SK-N-MC (cell line): Measurements from ENCODE around the gene KCNE5.

Experiments used
- EZH2 ChIP-seq: fragments of 200-600 bp; sonication (generic); IDR thresholded peaks from one replicate; pipeline ENCODE4 v1.6.1; 2017; ENCODE audit warnings: antibody characterized with exemption
- POLR2AphosphoS5 ChIP-seq: IDR thresholded peaks from 2 replicates; pipeline ENCODE4 v1.6.1; 2012; ENCODE audit warnings: mild to moderate bottlenecking, low read depth, low read length, borderline replicate concordance

- TF ChIP-seq POLR2AphosphoS5 (no peak), EZH2 (no peak)
These were observed 29.0 kb downstream of the KCNE5 start for GRCh38 chrX:109596015-109596414.
